OCI-LY3 (cell line): Measurements from ENCODE around the gene PTPRM.

Experiments
- H2AFZ ChIP-seq: fragments of 200-600, 300-600 bp; shearing (Covaris generic); 2 replicates; pipeline ENCODE4 v1.6.0; 2014; ENCODE audit warnings: antibody characterized with exemption, low read depth, low read length
- H3K27ac ChIP-seq: fragments of 200-600, 300-600 bp; sonication (generic); 2 replicates; pipeline ENCODE4 v1.5.1; 2014; ENCODE audit warnings: mild to moderate bottlenecking, low read length, moderate library complexity, mixed read lengths
- H3K27me3 ChIP-seq: fragments of 200-600, 300-600 bp; sonication (generic); 2 replicates; pipeline ENCODE4 v1.6.1; 2014; ENCODE audit warnings: low read depth, low read length, mixed read lengths
- H3K36me3 ChIP-seq: fragments of 200-600, 300-600 bp; sonication (generic); replicated peaks from 2 replicates; pipeline ENCODE3; 2014; ENCODE audit warnings: low read depth, low read length, mixed read lengths
- H3K4me1 ChIP-seq: fragments of 300-600, 200-600 bp; sonication (generic); 2 replicates; pipeline ENCODE4 v1.6.1; 2014; ENCODE audit warnings: low read length, mixed read lengths
- H3K4me2 ChIP-seq: fragments of 200-600, 300-600 bp; sonication (generic); 2 replicates; pipeline ENCODE4 v1.6.1; 2014; ENCODE audit warnings: low read length, mixed read lengths
- H3K4me3 ChIP-seq: fragments of 300-600, 200-600 bp; sonication (generic); 2 replicates; pipeline ENCODE4 v1.5.1; 2014; ENCODE audit warnings: antibody characterized with exemption, mild to moderate bottlenecking, low read length, moderate library complexity
- H3K79me2 ChIP-seq: fragments of 300-600, 200-600 bp; shearing (Covaris generic); 2 replicates; pipeline ENCODE4 v1.6.1; 2014; ENCODE audit warnings: mild to moderate bottlenecking, low read length, mixed read lengths
- H3K9ac ChIP-seq: fragments of 300-600, 200-600 bp; shearing (Covaris generic); 2 replicates; pipeline ENCODE4 v1.6.0; 2014; ENCODE audit warnings: mild to moderate bottlenecking, low read length, moderate library complexity
- H3K9me3 ChIP-seq: fragments of 200-600, 300-600 bp; shearing (Covaris generic); 2 replicates; pipeline ENCODE4 v1.6.1; 2014; ENCODE audit warnings: low read length, mixed read lengths; ENCODE audit not compliant: insufficient read depth
- H4K20me1 ChIP-seq: fragments of 200-600, 300-600 bp; sonication (generic); 2 replicates; pipeline ENCODE4 v1.6.1; 2016; ENCODE audit warnings: low read length, mixed read lengths; ENCODE audit not compliant: insufficient read depth
- EZH2phosphoT487 ChIP-seq: fragments of 200-600 bp; shearing (Covaris generic); IDR thresholded peaks from 2 replicates; pipeline ENCODE4 v1.6.1; 2018; ENCODE audit warnings: antibody characterized with exemption, mixed run types, low read depth
- TF ChIP-seq, protein P1 (sequence below): fragments of 200-600, 300-600 bp; sonication (generic); IDR thresholded peaks from 2 replicates; pipeline ENCODE4 v1.5.1; 2014; ENCODE audit warnings: antibody characterized with exemption, low read length, low read depth

The PTPRM gene

DNA sequence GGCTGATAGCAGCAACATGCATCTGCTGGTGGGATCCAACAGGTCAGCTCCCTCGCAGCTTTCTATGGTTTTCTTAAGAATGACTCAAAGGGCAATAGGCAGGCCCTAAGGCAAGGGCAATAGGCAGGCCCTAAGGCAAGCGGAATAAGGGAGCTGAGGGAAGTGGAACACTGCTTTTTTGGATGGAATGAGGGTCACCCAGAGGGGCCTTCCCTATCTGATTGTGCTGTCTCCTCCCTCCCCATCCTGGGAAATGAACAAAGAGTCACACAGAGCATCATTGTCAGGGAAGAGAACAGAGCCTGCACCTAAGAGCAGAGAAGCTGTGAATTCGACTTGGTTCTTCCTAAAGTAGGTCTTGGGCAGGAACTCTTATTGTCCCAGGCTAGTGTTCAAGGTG lies 43.3 kb upstream of the PTPRM start:
- Histone ChIP-seq H3K4me1 (no peaks in the 10 kb centered on the region), H3K27ac (no peak overlapping the region)

DNA sequence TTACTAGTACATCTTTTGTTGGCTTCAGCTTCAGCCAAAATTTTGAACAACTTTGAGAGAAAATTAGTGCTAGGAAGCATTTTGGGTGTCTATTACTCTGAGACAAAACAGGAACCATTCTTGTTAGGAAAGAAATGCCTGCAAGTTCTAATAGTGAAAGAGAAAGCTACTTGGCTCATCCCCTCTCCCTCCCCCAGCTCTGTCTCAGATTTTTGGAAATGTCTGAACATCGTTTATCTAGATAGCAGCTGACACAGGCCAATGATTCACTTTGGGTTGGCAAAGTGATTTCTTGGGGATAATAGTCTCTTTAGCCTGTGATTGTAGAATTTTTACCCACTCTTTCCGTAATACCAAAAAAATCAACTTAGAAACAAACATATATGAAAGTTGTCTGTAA lies 42.3 kb upstream of the PTPRM start:
- H3K27ac ChIP-seq, result no peak overlapping the region
- H2AFZ ChIP-seq, result no peak overlapping the region
- no peaks in the 10 kb centered on the region for H3K9me3 ChIP-seq
- H3K4me2 ChIP-seq, result no peak overlapping the region
- H4K20me1 ChIP-seq, result no peaks in the 10 kb centered on the region
- no peaks in the 10 kb centered on the region for H3K79me2 ChIP-seq
- no peaks in the 10 kb centered on the region for H3K36me3 ChIP-seq
- no peaks in the 10 kb centered on the region for H3K4me1 ChIP-seq
- no peak overlapping the region for H3K9ac ChIP-seq
- no peak overlapping the region for H3K4me3 ChIP-seq
- H3K27me3 ChIP-seq, result no peaks in the 10 kb centered on the region
- TF ChIP-seq, protein P1, sequence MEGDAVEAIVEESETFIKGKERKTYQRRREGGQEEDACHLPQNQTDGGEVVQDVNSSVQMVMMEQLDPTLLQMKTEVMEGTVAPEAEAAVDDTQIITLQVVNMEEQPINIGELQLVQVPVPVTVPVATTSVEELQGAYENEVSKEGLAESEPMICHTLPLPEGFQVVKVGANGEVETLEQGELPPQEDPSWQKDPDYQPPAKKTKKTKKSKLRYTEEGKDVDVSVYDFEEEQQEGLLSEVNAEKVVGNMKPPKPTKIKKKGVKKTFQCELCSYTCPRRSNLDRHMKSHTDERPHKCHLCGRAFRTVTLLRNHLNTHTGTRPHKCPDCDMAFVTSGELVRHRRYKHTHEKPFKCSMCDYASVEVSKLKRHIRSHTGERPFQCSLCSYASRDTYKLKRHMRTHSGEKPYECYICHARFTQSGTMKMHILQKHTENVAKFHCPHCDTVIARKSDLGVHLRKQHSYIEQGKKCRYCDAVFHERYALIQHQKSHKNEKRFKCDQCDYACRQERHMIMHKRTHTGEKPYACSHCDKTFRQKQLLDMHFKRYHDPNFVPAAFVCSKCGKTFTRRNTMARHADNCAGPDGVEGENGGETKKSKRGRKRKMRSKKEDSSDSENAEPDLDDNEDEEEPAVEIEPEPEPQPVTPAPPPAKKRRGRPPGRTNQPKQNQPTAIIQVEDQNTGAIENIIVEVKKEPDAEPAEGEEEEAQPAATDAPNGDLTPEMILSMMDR, result no peak
- TF ChIP-seq EZH2phosphoT487, result no peak

More for the DNA sequence above, 43.3 kb upstream of the PTPRM start:
- no peak overlapping the region for H3K9ac ChIP-seq
- no peaks in the 10 kb centered on the region for H3K9me3 ChIP-seq
- H3K79me2 ChIP-seq, result no peaks in the 10 kb centered on the region
- no peak overlapping the region for H3K4me2 ChIP-seq
- no peak overlapping the region for H3K4me3 ChIP-seq
- no peak overlapping the region for H2AFZ ChIP-seq
- H4K20me1 ChIP-seq, result no peaks in the 10 kb centered on the region
- TF ChIP-seq EZH2phosphoT487, result no peak
- TF ChIP-seq, protein P1, result no peak
- H3K36me3 ChIP-seq, result no peaks in the 10 kb centered on the region
- no peaks in the 10 kb centered on the region for H3K27me3 ChIP-seq

DNA sequence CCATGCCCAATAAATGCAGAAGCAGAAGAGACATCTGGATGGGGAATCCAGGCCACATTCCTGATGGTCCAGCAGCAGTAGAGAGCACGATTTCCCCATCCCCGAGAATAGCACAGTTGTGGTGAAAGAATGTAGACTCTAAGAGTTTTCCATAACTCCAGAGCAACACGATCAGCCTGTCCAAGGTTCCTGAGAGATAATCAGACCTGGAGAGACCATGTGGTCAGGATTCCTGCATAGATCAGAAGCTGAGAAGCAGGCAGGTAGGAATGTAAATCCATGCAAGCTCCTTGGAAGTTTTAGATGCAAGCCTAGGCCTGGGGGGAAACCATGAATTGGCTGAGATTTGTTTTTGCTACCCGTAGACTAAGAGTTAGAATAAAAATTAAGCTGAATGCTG lies 34.2 kb upstream of the PTPRM start:
- H3K4me2 ChIP-seq, result no peak overlapping the region
- no peaks in the 10 kb centered on the region for H3K27me3 ChIP-seq
- H3K4me1 ChIP-seq, result no peaks in the 10 kb centered on the region
- H3K36me3 ChIP-seq, result no peaks in the 10 kb centered on the region
- H3K9ac ChIP-seq, result no peak overlapping the region
- no peaks in the 10 kb centered on the region for H4K20me1 ChIP-seq
- H3K27ac ChIP-seq, result no peak overlapping the region
- H3K9me3 ChIP-seq, result no peaks in the 10 kb centered on the region
- H3K79me2 ChIP-seq, result no peaks in the 10 kb centered on the region
- TF ChIP-seq EZH2phosphoT487, result no peak
- TF ChIP-seq, protein P1, result no peak
- no peak overlapping the region for H2AFZ ChIP-seq
- no peak overlapping the region for H3K4me3 ChIP-seq

DNA sequence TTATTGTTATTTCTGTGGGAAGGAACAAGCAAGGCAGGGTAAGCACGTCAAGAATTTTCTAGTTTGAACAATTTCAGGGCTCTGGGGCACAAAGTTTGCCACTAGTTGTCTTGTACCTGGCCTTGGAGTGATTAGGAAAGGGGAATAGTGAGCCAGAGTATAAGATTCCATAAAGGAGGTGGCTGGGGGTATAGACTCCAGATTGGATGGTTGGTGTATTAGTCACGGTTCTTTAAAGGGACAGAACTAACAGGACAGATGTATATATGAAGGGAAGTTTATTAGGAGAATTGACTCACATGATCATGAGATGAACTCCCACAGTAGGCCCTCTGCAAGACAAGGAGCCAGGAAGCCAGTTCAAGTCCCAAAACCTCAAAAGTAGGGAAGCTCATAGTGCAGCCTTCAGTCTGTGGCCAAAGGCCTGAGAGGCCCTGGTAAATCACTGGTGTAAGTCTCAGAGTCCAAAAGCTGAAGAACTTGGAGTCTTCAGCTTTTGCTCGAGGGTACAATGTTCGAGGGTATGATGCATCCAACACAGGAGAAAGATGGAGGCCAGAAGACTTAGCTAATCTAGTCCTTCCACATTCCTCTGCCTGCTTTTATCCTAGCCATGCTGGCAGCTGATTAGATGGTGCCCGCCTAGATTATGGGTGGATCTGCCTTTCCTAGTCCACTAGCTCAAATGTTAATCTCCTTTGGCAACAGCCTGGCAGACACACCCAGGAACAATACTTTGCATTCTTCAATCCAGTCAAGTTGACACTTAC lies 31.5 kb upstream of the PTPRM start:
- Histone ChIP-seq H3K9ac (no peak overlapping the region), H2AFZ (no peak overlapping the region), H3K4me2 (no peak overlapping the region), H3K27ac (no peak overlapping the region), H4K20me1 (no peaks in the 10 kb centered on the region), H3K79me2 (no peaks in the 10 kb centered on the region), H3K36me3 (no peaks in the 10 kb centered on the region), H3K4me1 (no peaks in the 10 kb centered on the region), H3K4me3 (no peak overlapping the region), H3K9me3 (no peaks in the 10 kb centered on the region), H3K27me3 (no peaks in the 10 kb centered on the region)
- TF ChIP-seq, protein P1, result no peak
- no peak for TF ChIP-seq EZH2phosphoT487
